ENCODE results near the gene ZYX. TPM values are rescaled to one million over a fixed set of nuclear protein-coding genes. Genes with fewer than 3 reads are reported as not detected.

ZYX gene
- total RNA-seq, 1 experiment from 2014 or later: 145 TPM

DNA sequence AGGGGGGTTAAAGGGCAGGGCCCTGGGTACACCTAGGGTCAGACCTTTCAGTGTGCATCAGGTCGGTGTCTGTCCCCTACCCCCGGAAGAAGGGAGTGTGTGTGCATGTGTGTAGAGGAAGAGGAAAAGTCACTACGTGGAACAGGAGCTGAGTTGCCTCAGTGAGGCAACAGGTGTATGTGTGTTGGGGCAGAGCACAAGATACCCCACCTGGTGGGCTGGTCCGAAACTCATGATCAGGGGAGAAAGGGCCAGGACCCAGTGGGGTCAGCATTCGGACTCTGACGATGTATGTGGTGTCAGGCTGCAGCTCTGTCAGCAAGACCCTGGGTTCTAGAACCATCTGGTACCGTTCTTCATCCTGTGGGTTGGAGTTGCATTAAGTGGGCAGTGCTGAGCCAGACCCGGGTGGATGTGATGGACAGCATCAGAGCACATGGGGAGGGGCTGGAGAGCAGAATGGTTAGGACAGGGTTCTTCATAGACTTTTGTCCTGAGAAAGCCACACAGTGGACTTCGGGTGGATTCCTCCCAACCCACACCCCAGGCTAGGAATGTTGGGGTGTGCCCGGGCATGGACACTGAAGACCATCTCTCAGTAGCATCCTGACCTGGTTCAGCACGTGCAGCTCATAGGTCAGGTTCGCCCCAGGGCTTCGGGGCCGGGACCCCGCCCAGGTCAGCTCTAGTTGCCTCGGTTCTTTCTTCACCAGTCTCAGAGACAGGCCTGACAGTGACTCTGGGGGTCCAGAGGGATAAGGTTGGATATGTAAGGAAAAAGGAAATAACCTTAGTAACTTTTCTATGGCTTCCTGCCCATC lies 16.8 kb downstream of the ZYX start:
- Histone ChIP-seq H4K20me1 (ENCODE audit: insufficient read depth) (no peaks in the 10 kb centered on the region), H3F3A (ENCODE audit: insufficient read depth, low read depth) (no peaks in the 10 kb centered on the region), H3K27ac (no peak overlapping the region), H3K4me2 (no peak overlapping the region), H3K79me2 (ENCODE audit: low read depth) (no peaks in the 10 kb centered on the region), H3K4me1 (replicated peaks; ENCODE audit: insufficient read depth) (no peaks in the 10 kb centered on the region), H3K9me3 (ENCODE audit: insufficient read depth, low read depth) (no peaks in the 10 kb centered on the region), H3K9me2 (ENCODE audit: insufficient read depth) (no peaks in the 10 kb centered on the region), H3K4me3 (no peak overlapping the region), H3K36me3 (ENCODE audit: low read depth) (0 out of 2 replicates have a peak, but pooled peaks cover 2% of the 10 kb centered on the region), H2AFZ (no peak overlapping the region), H3K27me3 (ENCODE audit: insufficient read depth, low read depth) (no peaks in the 10 kb centered on the region)
- DNase-seq: no peak
- POLR2A ChIA-PET (ENCODE audit: unreplicated experiment): no interaction called here
- TF ChIP-seq EZH2 (IDR thresholded peaks at IDR 0.05; ENCODE audit: low read depth): no peak
- intact Hi-C loops (cut with micrococcal nuclease; ENCODE audit: unreplicated experiment): no loop called here
- CTCF ChIA-PET: interaction anchor here (0.5 kb wide), 1 partner anchor 12 kb away, joined by 5 read pairs; no protein-coding TSS in a partner anchor
- no TSS peak for BruUV-seq (replicated peaks)

DNA sequence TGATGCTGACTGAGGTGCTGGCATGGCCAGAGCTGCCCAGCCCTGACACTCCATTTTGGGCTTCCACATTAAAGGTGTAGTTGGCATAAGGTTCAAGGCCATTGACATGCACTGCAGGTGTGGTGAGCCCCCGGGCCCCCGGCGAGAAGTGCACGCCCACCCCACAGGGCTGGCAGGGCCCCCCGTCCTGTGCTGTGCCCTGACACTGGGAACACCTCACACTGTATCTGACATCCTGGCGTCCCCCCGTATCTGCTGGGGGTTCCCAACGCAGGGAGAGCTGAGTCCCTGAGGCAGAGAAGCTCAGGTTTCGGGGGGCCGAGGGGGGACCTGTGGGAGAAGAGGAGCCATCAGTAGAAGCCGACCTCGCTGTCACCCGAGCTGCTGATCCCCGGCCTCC lies 17.5 kb downstream of the ZYX start:
- DNase-seq: no peak
- Histone ChIP-seq H3K4me3 (no peak overlapping the region), H3K4me1 (replicated peaks; ENCODE audit: insufficient read depth) (no peaks in the 10 kb centered on the region), H4K20me1 (ENCODE audit: insufficient read depth) (no peaks in the 10 kb centered on the region), H3K27ac (no peak overlapping the region), H3K79me2 (ENCODE audit: low read depth) (no peaks in the 10 kb centered on the region), H3K9me3 (ENCODE audit: insufficient read depth, low read depth) (no peaks in the 10 kb centered on the region), H2AFZ (no peak overlapping the region), H3K27me3 (ENCODE audit: insufficient read depth, low read depth) (no peaks in the 10 kb centered on the region), H3K36me3 (ENCODE audit: low read depth) (0 out of 2 replicates have a peak, but pooled peaks cover 2% of the 10 kb centered on the region), H3K9me2 (ENCODE audit: insufficient read depth) (no peaks in the 10 kb centered on the region), H3K4me2 (no peak overlapping the region), H3F3A (ENCODE audit: insufficient read depth, low read depth) (no peaks in the 10 kb centered on the region; the same call in 1 of the 2 replicates)
- POLR2A ChIA-PET (ENCODE audit: unreplicated experiment): no interaction called here
- TF ChIP-seq EZH2 (IDR thresholded peaks at IDR 0.05; ENCODE audit: low read depth): no peak
- TF ChIP-seq, protein P1, sequence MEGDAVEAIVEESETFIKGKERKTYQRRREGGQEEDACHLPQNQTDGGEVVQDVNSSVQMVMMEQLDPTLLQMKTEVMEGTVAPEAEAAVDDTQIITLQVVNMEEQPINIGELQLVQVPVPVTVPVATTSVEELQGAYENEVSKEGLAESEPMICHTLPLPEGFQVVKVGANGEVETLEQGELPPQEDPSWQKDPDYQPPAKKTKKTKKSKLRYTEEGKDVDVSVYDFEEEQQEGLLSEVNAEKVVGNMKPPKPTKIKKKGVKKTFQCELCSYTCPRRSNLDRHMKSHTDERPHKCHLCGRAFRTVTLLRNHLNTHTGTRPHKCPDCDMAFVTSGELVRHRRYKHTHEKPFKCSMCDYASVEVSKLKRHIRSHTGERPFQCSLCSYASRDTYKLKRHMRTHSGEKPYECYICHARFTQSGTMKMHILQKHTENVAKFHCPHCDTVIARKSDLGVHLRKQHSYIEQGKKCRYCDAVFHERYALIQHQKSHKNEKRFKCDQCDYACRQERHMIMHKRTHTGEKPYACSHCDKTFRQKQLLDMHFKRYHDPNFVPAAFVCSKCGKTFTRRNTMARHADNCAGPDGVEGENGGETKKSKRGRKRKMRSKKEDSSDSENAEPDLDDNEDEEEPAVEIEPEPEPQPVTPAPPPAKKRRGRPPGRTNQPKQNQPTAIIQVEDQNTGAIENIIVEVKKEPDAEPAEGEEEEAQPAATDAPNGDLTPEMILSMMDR (conservative IDR thresholded peaks at IDR 0.05): no peak
- BruUV-seq (replicated peaks): no TSS peak
- intact Hi-C loops (cut with micrococcal nuclease; ENCODE audit: unreplicated experiment): no loop called here
- CTCF ChIA-PET: no interaction called here

DNA sequence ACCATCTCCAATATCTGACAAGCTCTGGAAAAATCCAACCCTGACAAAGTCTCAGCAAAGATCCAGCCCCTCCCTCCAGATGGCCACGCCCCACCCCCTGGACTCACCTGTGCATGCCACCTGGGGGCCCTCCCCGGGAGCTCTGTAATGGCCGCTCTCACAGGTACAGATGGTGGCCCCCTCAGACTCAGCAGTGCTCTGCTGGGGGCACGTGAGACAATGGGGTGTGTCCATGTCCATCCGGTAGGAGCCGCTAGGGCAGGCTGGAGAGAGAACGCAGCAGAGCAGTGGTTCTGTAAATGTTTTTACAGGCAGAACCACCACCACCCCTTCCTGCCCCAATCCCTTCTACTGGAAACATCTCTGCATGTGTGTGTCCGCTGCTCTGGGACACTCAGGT lies 18.0 kb downstream of the ZYX start:
- no peaks in the 10 kb centered on the region for H3K9me3 ChIP-seq (ENCODE audit: insufficient read depth, low read depth)
- BruUV-seq (replicated peaks): no TSS peak
- ChIA-PET POLR2A (ENCODE audit: unreplicated experiment) (no interaction called here), CTCF (no interaction called here)
- H3F3A ChIP-seq (ENCODE audit: insufficient read depth, low read depth): no peaks in the 10 kb centered on the region; the same call in 1 of the 2 replicates
- H3K36me3 ChIP-seq (ENCODE audit: low read depth): 0 out of 2 replicates have a peak, but pooled peaks cover 2% of the 10 kb centered on the region
- TF ChIP-seq EZH2 (IDR thresholded peaks at IDR 0.05; ENCODE audit: low read depth): no peak
- TF ChIP-seq, protein P1 (conservative IDR thresholded peaks at IDR 0.05): no peak
- H4K20me1 ChIP-seq (ENCODE audit: insufficient read depth): no peaks in the 10 kb centered on the region
- H3K79me2 ChIP-seq (ENCODE audit: low read depth): no peaks in the 10 kb centered on the region
- H3K4me3 ChIP-seq: no peak overlapping the region
- no peaks in the 10 kb centered on the region for H3K4me1 ChIP-seq (replicated peaks; ENCODE audit: insufficient read depth)
- no peak for DNase-seq
- no peaks in the 10 kb centered on the region for H3K27me3 ChIP-seq (ENCODE audit: insufficient read depth, low read depth)
- no peaks in the 10 kb centered on the region for H3K9me2 ChIP-seq (ENCODE audit: insufficient read depth)
- H3K27ac ChIP-seq: no peak overlapping the region
- H3K4me2 ChIP-seq: no peak overlapping the region
- H2AFZ ChIP-seq: no peak overlapping the region
- intact Hi-C loops (cut with micrococcal nuclease; ENCODE audit: unreplicated experiment): no loop called here
